ENCODE measurements around the gene EIF3D.

DNA sequence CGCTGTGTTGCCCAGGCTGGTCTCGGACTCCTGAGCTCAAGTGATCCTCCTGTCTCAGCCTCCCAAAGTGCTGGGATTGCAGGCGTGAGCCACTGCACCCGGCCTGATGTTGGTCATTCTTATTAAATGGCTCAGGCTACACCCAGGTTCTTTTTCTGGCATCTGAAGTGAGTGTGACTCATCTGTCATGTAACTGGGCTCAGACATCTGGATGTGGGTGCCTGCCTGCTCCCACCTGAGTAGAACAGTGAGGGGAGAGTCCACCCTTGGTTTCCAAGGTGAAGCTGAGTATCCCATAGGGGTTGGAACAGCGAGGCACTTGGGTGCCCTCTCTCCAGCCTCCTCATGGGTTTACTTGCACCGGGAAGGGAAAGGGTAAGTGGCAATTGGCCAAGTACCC, 36.7 kb upstream of the EIF3D start:
- TF ChIP-seq, protein P1, sequence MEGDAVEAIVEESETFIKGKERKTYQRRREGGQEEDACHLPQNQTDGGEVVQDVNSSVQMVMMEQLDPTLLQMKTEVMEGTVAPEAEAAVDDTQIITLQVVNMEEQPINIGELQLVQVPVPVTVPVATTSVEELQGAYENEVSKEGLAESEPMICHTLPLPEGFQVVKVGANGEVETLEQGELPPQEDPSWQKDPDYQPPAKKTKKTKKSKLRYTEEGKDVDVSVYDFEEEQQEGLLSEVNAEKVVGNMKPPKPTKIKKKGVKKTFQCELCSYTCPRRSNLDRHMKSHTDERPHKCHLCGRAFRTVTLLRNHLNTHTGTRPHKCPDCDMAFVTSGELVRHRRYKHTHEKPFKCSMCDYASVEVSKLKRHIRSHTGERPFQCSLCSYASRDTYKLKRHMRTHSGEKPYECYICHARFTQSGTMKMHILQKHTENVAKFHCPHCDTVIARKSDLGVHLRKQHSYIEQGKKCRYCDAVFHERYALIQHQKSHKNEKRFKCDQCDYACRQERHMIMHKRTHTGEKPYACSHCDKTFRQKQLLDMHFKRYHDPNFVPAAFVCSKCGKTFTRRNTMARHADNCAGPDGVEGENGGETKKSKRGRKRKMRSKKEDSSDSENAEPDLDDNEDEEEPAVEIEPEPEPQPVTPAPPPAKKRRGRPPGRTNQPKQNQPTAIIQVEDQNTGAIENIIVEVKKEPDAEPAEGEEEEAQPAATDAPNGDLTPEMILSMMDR (IDR thresholded peaks at IDR 0.05) = no peak
- no peak for TF ChIP-seq POLR2A (IDR thresholded peaks at IDR 0.05)
